OCI-LY3 (cell line): ENCODE measurements around the gene ST3GAL3.
A peak's percentile ranks its signal among the peaks of the same experiment; 100 is the strongest.

Experiments used
- H2AFZ ChIP-seq: fragments of 200-600, 300-600 bp; shearing (Covaris generic); 2 replicates; pipeline ENCODE4 v1.6.0; 2014; ENCODE audit warnings: antibody characterized with exemption, low read depth, low read length
- H3K27ac ChIP-seq: fragments of 200-600, 300-600 bp; sonication (generic); 2 replicates; pipeline ENCODE4 v1.5.1; 2014; ENCODE audit warnings: mild to moderate bottlenecking, low read length, moderate library complexity, mixed read lengths
- H3K27me3 ChIP-seq: fragments of 200-600, 300-600 bp; sonication (generic); 2 replicates; pipeline ENCODE4 v1.6.1; 2014; ENCODE audit warnings: low read depth, low read length, mixed read lengths
- H3K36me3 ChIP-seq: fragments of 200-600, 300-600 bp; sonication (generic); replicated peaks from 2 replicates; pipeline ENCODE3; 2014; ENCODE audit warnings: low read depth, low read length, mixed read lengths
- H3K4me1 ChIP-seq: fragments of 300-600, 200-600 bp; sonication (generic); 2 replicates; pipeline ENCODE4 v1.6.1; 2014; ENCODE audit warnings: low read length, mixed read lengths
- H3K4me2 ChIP-seq: fragments of 200-600, 300-600 bp; sonication (generic); 2 replicates; pipeline ENCODE4 v1.6.1; 2014; ENCODE audit warnings: low read length, mixed read lengths
- H3K4me3 ChIP-seq: fragments of 300-600, 200-600 bp; sonication (generic); 2 replicates; pipeline ENCODE4 v1.5.1; 2014; ENCODE audit warnings: antibody characterized with exemption, mild to moderate bottlenecking, low read length, moderate library complexity
- H3K79me2 ChIP-seq: fragments of 300-600, 200-600 bp; shearing (Covaris generic); 2 replicates; pipeline ENCODE4 v1.6.1; 2014; ENCODE audit warnings: mild to moderate bottlenecking, low read length, mixed read lengths
- H3K9ac ChIP-seq: fragments of 300-600, 200-600 bp; shearing (Covaris generic); 2 replicates; pipeline ENCODE4 v1.6.0; 2014; ENCODE audit warnings: mild to moderate bottlenecking, low read length, moderate library complexity
- H3K9me3 ChIP-seq: fragments of 200-600, 300-600 bp; shearing (Covaris generic); 2 replicates; pipeline ENCODE4 v1.6.1; 2014; ENCODE audit warnings: low read length, mixed read lengths; ENCODE audit not compliant: insufficient read depth
- H4K20me1 ChIP-seq: fragments of 200-600, 300-600 bp; sonication (generic); 2 replicates; pipeline ENCODE4 v1.6.1; 2016; ENCODE audit warnings: low read length, mixed read lengths; ENCODE audit not compliant: insufficient read depth
- EZH2phosphoT487 ChIP-seq: fragments of 200-600 bp; shearing (Covaris generic); IDR thresholded peaks from 2 replicates; pipeline ENCODE4 v1.6.1; 2018; ENCODE audit warnings: antibody characterized with exemption, mixed run types, low read depth
- TF ChIP-seq, protein P1 (sequence below): fragments of 200-600, 300-600 bp; sonication (generic); IDR thresholded peaks from 2 replicates; pipeline ENCODE4 v1.5.1; 2014; ENCODE audit warnings: antibody characterized with exemption, low read length, low read depth

ST3GAL3 gene

DNA sequence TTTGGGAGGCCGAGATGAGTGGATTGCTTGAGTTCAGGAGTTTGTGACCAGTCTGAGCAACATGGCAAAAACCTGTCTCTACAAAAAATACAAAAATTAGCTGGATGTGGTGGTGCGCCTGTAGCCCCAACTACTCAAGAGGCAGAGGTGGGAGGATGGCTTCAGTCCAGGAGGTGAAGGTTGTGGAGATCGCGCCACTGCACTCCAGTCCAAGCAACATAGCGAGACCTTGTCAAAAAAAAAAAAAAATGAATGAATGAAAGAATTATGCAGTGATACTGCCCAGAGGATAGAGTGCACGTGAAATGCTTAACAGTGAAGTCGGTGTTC lies 262.0 kb downstream of the ST3GAL3 start:
- peak overlapping the region; percentile 81 for H3K4me2 ChIP-seq
- peak overlapping the region; percentile 97 for H3K4me3 ChIP-seq
- H3K27me3 ChIP-seq: no peaks in the 10 kb centered on the region
- no peaks in the 10 kb centered on the region for H3K9me3 ChIP-seq
- H3K36me3 ChIP-seq: no peaks in the 10 kb centered on the region
- no peak overlapping the region for H2AFZ ChIP-seq
- no peaks in the 10 kb centered on the region for H4K20me1 ChIP-seq
- no peak overlapping the region for H3K9ac ChIP-seq
- peaks cover 15% of the 10 kb centered on the region for H3K4me1 ChIP-seq
- no peak overlapping the region for H3K27ac ChIP-seq
- peaks cover 17% of the 10 kb centered on the region for H3K79me2 ChIP-seq
- TF ChIP-seq, protein P1, sequence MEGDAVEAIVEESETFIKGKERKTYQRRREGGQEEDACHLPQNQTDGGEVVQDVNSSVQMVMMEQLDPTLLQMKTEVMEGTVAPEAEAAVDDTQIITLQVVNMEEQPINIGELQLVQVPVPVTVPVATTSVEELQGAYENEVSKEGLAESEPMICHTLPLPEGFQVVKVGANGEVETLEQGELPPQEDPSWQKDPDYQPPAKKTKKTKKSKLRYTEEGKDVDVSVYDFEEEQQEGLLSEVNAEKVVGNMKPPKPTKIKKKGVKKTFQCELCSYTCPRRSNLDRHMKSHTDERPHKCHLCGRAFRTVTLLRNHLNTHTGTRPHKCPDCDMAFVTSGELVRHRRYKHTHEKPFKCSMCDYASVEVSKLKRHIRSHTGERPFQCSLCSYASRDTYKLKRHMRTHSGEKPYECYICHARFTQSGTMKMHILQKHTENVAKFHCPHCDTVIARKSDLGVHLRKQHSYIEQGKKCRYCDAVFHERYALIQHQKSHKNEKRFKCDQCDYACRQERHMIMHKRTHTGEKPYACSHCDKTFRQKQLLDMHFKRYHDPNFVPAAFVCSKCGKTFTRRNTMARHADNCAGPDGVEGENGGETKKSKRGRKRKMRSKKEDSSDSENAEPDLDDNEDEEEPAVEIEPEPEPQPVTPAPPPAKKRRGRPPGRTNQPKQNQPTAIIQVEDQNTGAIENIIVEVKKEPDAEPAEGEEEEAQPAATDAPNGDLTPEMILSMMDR: no peak
- no peak for TF ChIP-seq EZH2phosphoT487

DNA sequence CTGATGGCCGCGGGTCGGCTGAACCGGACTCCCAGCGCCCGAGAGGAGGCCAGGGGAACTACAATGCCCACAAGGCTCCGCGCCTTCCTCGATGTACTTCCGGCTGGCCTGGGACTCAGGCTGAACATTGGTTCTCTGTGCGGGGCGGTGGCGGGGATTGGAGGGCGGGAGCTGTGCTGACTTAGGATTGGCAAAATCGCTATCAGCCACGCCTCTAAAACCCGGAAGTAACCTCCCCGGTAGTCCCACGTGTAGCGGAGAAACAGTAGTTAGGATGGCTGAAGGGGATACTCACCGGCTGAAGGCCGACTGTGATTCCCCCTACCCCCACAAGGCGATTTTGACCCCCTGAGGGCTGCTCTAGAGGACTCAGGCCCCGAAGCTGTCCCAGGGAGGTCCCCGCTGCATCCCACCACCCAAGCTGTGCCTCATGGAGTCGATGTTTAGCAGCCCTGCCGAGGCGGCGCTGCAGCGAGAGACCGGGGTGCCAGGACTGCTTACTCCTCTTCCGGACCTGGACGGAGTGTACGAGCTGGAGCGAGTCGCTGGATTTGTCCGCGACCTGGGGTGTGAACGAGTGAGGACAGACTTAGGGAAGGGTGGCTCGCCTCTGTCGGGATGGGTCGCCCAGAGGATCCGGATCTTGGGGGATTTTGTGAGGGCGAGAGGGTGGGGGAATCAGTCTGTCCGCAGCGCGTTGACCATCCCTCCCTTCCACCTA lies 262.6 kb downstream of the ST3GAL3 start, which contains the start of gene DPH2:
TSS of gene DPH2 (plus strand) at position 265 of the 721 bp plus-strand sequence. CDS start at position 431, 166 bp downstream.
- Histone ChIP-seq H3K79me2 (peaks cover 19% of the 10 kb centered on the region), H3K27ac (no peak within 1 kb of the TSS), H3K4me3 (peak within 1 kb of the TSS; percentile 97), H3K9me3 (no peaks in the 10 kb centered on the region), H3K4me2 (peak within 1 kb of the TSS; percentile 93), H3K27me3 (no peaks in the 10 kb centered on the region), H3K4me1 (peaks cover 15% of the 10 kb centered on the region), H2AFZ (no peak within 1 kb of the TSS), H4K20me1 (no peaks in the 10 kb centered on the region), H3K9ac (peak within 1 kb of the TSS; percentile 77), H3K36me3 (no peaks in the 10 kb centered on the region)
- TF ChIP-seq, protein P1: peak; percentile 14; the same call in 1 of the 2 replicates
- no peak for TF ChIP-seq EZH2phosphoT487

DNA sequence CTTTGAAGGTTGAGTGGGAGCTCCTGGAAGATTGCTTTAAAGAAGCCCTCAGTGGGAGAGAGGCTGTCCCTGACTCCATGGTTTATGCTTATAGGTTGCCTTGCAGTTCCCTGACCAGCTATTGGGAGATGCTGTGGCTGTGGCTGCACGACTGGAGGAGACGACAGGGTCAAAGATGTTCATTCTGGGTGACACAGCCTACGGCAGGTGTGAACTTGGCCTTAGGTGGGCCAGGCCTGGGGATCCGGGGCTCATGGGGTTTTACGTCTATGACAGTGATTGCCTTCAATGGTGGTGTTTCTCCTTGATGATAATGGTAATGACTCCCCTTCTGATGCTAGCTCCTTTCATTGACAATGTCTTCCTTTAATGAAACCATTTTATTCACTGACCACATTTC lies 263.2 kb downstream of the ST3GAL3 start:
- H3K79me2 ChIP-seq: peaks cover 25% of the 10 kb centered on the region
- H2AFZ ChIP-seq: no peak overlapping the region
- peak overlapping the region; percentile 97 for H3K4me3 ChIP-seq
- H3K4me1 ChIP-seq: peaks cover 15% of the 10 kb centered on the region
- H3K9me3 ChIP-seq: no peaks in the 10 kb centered on the region
- no peaks in the 10 kb centered on the region for H3K27me3 ChIP-seq
- TF ChIP-seq EZH2phosphoT487: no peak
- TF ChIP-seq, protein P1: no peak
- no peak overlapping the region for H3K27ac ChIP-seq
- peak overlapping the region; percentile 77 for H3K9ac ChIP-seq
- H3K4me2 ChIP-seq: peak overlapping the region; percentile 93
- no peaks in the 10 kb centered on the region for H3K36me3 ChIP-seq
- H4K20me1 ChIP-seq: no peaks in the 10 kb centered on the region

DNA sequence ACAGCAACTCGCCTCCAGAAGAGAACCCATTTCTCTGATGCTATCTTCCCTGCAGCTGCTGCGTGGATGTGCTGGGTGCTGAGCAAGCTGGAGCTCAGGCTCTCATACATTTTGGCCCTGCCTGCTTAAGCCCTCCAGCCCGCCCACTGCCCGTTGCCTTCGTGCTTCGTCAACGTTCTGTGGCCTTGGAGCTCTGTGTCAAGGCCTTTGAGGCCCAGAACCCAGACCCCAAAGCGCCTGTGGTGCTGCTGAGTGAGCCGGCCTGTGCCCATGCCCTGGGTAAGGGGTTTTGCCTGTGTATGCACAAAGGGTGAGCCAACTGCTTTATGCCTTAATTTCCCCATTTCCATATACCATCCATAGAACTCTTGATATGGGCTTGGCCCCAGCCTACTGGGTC lies 263.6 kb downstream of the ST3GAL3 start:
- Histone ChIP-seq H3K4me1 (peaks cover 18% of the 10 kb centered on the region), H3K27ac (no peak overlapping the region)

More for the DNA sequence above, 263.6 kb downstream of the ST3GAL3 start:
- peak overlapping the region; percentile 97 for H3K4me3 ChIP-seq
- H3K9ac ChIP-seq: no peak overlapping the region
- TF ChIP-seq, protein P1: no peak
- no peak for TF ChIP-seq EZH2phosphoT487
- H4K20me1 ChIP-seq: peaks cover 1% of the 10 kb centered on the region; the same call in 1 of the 2 replicates
- peaks cover 29% of the 10 kb centered on the region for H3K79me2 ChIP-seq
- H2AFZ ChIP-seq: no peak overlapping the region
- H3K27me3 ChIP-seq: no peaks in the 10 kb centered on the region
- H3K36me3 ChIP-seq: peaks cover 2% of the 10 kb centered on the region
- peak overlapping the region; percentile 93 for H3K4me2 ChIP-seq
- H3K9me3 ChIP-seq: no peaks in the 10 kb centered on the region
